Ammon's horn (tissue), 1 donor: ENCODE measurements around the gene DLX5.

ENCODE experiments used
- DNase-seq: peaks from one replicate; pipeline ENCODE4 v3.0.0-alpha.2; 2016; ENCODE audit warnings: low spot score

DLX5 gene

DNA sequence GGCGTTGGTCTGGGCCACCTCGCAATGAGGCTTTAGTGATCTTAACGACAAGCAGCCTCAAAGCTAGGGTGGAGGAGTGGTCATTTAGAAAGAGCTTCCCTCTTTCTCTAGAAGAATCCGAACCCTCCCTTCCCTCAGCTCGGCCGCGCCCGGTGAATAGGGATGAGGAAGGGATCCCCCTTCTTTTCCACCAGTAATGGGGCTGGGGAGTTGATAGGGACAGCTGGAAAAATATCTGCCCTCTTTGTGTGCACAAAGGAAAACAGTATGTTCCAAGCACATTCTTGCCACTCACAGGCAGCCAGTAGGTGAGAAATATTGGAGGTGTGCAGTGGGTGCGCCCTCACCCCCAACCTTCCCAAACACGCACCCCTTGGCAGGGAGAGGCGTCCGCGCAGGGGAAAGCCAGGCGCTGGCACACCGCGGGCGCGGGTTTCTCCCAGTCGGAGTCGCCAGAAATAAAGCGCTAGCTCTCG, 6.5 kb downstream of the DLX5 start:
- DNase-seq: no peak

DNA sequence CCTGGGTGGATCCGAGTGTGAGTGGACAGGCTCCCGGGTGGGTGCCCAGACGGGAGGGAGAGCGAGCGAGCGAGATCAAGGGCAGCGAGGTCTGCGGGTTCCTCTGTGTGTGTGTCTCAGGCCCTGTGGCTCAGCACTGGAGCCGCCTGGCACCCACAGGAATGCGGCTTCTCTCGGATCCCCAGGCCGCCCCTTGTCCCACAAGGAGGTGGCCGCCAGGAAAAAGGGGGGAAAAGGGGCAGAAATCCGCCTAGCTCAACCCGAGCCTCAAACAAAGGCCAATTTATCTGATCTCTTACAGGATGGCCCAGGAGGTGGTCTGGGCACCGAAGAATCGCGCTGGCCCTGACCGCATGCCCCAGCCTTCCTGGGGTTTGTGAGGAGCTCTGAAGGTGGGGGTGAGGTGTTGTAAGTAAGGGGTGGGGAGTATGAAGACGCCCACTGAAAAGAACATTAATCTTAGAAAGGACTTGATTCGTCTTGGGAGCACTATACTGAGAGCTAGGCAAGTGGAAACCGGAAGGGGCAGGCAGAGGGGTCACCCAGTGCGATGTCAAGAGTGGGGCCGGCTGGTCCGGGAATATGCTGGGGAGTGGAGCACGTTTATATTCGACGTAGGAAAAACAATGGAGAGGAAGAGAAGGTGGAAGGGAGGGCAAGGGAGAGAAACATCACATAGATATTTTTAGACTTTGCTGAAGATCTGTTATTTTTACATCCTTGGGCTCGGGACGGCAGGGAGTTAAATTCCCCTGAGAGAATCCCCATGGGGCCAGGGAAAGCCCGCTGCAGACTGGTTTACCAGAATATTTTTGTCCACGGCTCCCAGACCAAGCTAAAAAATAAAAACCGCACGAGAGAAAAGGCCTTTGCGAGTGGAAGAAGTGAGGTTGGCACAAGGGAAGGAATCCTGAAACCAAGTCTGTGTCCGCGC, 7.2 kb downstream of the DLX5 start:
- no peak for DNase-seq

DNA sequence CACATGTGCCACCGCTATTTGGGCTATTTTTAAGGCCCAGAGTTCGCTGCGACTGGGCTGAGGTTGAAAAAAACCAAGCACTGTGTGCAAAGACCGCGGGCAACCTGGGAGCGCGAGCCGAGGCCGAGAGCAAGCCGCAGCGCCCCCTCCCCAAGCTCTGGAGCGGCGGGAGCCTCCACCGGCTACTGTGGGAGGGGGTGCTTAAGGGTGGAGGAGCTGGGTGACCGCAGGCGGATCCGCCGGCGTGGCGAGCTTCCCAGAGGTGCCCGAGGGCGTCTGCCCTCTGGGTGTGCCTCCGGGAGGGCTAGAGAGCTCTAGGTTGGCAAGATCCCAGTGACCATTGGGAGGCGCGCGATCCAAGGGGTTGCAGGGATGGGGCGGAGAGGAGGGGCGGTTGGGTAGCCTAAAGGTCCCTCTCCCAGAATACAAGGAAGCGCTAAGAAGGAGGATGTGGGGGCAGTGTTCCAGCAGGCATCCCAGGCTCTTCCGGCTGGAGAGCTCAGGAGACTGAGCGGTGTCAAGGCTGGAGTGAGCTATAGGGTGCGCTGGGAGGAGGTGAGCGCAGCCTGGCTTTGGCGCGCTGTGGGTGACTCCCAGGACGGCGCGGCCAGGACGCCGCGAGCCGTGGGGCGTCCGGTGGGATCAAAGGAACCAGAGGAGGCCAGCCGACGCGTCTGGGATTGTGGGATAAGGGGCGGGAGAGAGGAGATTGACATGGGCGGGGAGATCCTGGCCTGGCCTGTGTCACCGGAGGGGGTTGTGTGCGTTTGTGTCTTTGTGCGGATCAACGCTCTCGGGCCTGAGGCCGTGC, 8.0 kb downstream of the DLX5 start:
- no peak for DNase-seq

DNA sequence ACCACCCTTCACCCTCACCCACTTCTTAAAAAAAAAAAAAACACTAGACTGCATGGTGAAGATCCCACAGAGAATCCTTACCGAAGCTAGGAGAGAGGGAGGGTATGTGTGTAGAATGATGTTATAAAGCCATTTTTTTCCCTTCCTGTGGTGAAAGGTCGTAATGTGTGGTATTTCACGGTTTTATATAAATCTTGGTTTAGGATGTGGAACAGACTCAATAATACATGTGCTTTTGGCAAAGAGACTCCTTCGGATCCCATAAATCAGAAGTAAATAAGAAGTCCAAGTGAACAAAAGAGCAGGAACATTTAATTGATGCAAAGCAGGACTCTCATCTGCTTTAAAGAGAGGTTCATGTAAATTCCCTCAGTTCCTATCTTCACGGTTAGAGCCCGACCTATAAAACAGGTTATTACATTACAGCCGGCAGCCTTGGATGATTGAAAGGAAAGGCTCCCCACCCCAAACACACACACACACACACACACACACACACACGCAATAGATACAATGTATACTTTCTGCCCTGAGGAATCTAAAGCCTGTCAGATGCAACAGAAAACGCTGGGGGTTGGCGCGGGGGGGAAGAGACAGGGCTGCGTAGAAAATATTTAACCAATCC, 8.8 kb downstream of the DLX5 start:
- DNase-seq: no peak

DNA sequence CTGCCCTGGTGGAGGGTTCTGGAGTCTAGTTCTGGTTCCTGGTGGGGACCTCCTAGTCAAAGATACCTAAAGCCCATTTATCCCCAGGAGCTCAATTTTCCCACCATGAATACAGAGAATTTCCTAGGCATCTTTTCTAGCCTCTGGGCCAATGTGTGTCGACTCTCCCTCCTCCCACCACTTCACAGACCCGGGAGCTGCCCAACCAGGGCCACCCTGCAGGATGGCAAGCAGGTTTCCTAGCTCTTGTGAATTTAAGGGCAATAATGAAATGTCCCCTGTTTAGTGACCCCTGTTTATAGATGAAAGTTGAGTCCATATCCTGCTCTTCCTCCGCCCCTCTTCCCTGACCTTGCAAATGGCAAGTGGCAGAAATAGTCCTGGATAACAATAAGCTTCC, 9.4 kb downstream of the DLX5 start:
- no peak for DNase-seq

DNA sequence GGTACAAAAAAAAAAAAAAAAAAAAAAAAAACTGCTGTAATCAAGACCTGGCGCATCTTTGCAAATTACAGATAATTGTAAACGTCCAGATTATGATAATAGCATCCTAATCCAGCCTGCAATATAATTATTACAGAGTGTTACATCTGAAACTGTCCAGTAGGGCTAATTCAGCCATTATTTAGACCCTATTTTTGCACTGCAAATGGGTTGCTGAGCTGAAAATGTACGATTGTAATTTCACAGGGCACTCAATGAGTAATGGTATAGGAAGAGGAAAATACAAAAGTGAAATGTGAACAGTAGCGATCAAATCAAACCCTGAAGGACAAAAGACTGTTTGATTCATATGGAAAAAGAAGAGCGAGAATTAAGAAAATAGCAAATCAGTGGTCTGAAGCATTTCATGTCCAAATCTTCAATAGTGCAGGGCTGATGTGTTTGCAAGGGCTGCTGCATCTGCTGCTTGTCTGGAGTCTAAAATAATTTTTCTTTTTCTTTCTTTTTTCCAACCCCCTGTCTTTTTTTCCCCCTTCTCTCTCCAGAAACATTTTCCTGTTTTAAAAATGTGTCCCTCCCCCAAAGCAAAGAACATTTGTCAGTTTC, 10.4 kb downstream of the DLX5 start:
- no peak for DNase-seq

DNA sequence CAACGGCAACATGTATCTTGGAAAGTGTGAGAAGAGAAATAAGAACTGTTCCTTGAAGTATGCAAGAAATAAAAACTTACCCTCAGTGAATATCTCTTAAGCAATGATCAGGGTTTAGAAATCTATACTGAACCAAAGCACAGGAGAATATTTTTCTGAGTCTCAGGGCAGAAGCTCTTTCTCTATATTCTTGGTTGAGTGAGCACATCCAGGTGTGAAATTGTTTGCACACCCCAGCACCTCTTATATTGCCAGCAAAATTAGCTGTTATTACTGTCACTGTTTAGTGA, 10.8 kb downstream of the DLX5 start:
- no peak for DNase-seq

DNA sequence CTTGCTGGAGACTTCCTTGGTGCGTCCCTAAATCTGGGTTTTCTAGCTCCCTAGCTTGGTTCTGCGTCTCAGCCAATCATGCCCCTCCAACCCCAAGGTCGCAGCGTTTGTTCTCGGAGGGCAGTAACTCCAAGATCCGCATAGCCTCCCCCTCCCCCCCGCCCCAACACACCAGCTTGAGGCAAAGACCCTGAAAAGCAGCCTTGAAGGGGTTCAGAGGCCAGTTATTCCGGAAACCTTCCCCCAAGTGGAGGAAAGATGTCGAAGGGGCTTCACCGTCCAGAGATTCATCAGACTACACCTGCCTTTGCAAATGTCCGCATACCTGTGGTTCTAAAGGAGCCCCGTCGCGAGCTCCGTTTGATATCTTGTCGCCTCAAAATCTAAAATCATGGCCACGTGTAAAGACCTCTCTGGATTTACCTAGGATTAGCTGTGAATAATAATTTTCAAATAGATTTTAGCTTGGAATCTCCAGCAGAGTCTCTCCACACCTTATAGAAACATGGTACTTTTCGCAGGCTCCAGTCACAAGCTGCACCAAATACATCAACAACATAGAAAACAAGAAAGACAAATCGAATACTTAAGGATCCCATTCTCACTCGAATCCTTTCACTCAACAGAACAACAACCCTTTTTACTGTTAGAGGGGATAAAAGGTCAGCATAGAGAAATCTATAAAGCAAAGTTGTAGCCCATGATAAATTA, 11.3 kb downstream of the DLX5 start:
- DNase-seq: no peak

DNA sequence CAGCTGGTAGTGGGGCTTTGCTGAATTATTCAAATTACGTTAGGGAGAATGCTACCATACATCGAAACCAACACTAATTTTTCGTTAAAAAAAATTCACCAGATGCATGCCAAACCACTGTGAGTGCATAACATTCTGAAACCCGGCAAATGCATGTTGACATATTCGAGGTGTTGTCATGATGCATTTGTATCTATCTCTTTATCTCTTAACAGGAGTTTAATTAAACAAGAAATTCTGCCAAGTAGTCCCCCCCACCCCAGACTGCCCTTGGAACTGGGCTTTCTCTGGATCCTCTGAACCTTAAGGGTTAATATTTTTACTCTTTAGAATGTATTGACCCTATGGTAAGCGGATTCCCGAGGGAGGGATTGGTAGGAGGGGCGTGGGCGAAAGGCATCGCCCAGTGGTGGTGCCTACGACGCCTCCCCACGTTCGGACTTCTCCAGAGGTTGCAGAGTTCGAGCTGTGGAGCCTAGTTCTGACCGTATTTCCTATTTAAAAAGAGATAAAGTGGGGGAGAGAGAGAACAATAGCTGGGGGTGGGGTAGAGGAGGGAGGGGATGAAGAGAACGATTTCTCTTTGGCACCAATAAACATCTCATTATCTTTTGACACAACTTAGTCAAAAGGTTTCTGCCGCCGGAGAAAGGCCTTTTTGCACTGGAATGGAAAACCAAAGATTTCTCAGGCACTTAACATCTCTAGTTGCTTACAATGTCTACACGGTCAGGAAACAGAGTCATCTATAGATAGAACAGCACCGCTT, 12.1 kb downstream of the DLX5 start:
- no peak for DNase-seq

DNA sequence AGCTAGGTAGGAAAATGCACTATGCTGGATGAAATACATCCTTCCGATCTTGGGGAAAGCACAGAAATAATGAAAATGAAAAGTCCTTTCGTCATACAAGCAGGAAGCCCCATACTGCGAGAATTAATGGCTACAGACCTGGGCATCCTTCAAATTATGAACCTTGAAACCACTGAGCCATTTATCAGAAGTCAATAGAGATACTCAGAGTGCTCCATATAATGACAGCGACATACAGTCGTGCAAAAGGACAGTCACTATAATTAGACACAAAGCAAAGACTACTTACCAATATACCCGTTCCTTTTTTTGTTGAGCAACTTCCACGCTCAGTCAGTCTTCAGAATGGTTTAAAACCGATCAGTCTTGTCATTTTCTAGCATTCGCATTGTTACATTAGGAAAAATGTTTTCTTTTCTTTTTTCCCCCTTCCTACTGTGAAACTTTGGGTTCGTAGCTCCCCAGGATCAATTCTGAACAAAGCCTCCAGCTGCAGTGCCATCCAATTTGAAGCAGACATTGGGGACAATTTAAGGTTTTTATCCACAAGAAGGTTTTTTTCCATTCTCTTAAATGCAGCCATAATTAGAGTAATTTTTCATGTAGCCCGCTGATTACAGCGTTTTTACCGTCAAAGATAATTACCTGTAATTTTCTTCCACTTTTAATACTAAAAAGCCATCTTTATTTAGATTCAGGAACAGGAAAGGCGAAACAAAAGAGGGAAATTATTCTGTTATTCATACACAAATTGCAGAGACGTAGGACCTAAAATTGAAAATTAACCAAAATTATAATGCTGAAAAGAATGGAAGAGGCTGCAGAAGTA, 12.9 kb downstream of the DLX5 start:
- DNase-seq: no peak

DNA sequence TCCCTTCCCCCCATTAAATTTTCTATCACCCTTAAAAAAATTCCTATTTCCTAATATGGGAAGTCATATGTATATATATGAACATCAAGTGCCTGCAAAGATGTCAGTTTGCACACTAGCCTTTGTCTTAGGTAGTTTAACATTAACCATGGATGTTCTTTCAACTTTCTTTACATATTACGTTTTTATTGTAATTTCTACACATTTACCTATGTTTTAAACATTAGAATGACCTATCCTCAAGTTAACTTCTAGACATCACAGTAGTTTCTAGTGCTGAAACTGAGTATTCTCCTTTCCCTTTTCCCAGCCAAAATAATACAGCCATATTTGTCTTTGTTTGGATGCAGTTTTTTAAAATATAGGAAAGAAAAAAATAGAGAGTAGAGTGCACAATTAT, 13.5 kb downstream of the DLX5 start:
- no peak for DNase-seq

DNA sequence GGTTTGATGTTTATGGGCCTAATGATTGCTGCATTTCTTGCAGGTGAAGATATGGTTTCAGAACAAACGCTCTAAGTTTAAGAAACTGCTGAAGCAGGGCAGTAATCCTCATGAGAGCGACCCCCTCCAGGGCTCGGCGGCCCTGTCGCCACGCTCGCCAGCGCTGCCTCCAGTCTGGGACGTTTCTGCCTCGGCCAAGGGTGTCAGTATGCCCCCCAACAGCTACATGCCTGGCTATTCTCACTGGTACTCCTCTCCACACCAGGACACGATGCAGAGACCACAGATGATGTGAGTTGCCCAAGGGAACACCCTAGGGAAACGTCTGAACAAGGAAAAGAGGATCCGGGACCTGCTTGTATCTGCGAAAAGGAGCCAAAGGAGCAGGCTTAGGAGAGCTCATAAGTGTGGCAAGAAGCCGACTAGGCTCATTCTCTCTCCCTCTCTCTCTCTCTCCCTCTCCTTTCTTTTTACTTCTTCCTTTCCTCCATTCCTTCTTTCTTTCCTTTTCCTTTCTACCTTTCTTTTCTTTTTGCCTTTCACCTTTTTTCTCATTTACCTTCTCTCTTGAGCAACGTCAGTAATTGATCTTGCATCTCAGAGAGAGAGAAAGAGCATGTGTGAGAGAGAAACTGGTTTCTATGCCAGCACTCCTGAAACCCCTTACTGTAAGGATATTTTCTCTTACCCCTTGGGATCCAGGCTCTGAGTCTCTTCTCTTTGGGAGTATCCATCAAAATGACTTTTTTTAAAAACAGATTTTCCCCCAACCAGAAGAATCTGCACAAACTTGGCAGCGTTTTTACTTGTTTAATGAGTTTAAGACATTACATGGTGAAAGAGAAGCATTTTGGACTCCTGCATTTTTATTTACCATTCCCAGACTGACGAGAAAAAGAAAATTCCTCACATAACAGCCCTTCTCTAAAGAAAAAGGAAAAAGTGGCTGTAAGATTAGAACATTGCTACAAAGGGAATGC, 14.6 kb downstream of the DLX5 start:
- no peak for DNase-seq

DNA sequence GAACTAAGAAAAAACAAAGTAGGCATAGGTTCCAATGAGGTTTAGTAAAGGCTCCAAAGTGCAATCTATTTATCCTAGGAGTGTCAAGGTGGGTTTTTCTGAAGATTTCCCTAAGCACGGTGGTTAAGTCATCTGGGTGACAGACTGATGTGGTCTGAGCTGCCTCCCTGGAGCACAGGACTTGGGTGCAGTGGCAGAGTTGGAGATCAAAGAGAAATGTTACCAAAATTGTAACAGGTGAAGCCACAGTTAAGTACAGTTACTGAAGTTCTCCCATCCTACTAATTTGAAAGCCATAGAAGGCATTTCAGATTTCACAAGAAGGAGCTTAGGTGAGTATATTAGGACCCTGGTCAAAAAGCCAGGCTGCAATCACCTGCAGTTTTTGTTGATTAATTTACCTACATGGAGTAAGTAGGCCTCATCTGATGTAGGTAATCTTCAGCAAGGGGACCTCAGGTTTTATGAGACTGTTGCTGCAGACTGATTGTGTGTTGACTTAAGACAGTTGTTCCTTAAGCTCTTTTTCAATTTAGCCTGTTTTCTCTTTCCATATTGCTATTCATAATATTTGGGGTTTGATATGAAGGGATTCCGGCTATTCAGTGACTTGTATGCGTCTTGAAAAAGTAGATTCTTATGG, 16.2 kb downstream of the DLX5 start:
- DNase-seq: no peak

DNA sequence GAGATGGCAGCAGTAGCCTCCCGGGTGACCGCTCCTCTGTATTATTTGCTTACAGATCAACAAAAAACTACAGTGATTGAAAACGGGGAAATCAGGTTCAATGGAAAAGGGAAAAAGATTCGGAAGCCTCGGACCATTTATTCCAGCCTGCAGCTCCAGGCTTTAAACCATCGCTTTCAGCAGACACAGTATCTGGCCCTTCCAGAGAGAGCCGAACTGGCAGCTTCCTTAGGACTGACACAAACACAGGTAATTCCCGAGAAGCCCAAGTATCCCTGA, 17.1 kb downstream of the DLX5 start:
- DNase-seq: no peak

DNA sequence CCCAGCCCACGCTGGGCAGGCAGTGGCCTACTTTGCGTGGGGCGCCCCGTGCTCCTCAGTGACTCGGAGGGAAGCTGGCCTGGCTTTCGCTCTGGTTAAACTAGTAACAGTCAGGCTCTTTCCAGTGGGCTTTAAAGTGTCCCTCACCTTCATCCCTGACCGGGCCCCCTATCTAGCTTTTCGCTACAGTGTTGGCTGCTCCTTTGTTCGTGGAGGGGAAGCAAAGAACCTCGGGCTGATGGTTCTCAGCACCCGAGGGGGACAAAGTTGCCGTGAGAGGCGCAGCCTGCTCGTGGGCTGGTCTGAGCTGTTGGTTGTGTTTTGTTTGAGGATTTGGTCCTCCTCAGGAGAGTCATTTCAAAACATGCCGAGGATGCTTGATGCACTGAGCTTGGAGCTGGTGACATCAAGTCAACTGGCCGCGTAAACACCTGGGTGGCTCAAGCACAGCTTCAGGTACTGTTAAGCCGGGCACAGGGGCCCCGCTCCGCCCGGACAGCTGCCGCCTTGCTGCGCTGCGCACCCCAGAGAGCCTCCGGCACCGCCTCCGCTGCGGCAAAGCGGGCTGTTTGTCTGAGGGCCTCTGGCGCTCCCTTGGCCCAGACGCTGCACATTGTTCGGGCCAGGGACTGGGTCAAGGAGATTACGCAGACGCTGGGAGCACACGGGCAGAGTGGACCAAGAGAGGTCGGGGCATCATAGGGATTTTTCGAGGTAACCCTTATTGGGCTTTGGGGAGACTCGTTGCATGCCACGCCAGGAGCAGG, 17.6 kb downstream of the DLX5 start:
- no peak for DNase-seq

DNA sequence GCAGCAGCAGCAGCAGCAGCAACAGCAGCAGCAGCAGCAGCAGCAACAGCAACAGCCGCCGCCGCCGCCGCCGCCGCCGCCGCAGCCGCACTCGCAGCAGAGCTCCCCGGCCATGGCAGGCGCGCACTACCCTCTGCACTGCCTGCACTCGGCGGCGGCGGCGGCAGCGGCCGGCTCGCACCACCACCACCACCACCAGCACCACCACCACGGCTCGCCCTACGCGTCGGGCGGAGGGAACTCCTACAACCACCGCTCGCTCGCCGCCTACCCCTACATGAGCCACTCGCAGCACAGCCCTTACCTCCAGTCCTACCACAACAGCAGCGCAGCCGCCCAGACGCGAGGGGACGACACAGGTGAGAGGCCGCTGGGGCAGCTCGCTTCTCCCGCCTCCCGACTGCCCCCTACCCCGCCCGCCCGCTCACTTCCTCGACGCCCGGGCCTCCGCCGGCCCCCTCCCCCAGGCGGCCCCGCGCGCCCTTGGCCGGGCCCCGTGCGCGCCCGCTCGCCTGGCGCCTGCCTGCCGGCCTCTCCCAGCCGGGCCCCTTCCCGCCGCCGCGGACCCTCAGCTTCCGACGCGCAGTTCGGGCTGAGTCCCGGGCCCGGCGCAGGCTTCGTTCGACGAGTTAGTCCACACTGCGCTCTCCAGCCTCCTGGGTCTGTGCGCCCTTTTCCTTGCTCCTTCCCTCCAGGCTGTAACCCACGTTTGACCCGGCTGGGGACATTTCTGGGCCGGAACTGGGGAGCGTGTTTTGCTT, 18.4 kb downstream of the DLX5 start:
- DNase-seq: peak; percentile 11
